SK-N-MC (cell line): ENCODE results near the gene MYZAP.

Experiments
- EZH2 ChIP-seq: fragments of 200-600 bp; sonication (generic); IDR thresholded peaks from one replicate; pipeline ENCODE4 v1.6.1; 2017; ENCODE audit warnings: antibody characterized with exemption
- FOXP2 ChIP-seq: optimal IDR thresholded peaks from 2 replicates; pipeline ENCODE3; 2011; ENCODE audit warnings: mild to moderate bottlenecking, moderate library complexity; ENCODE audit not compliant: insufficient read depth; ENCODE audit errors: extremely low read length, control extremely low read depth
- POLR2AphosphoS5 ChIP-seq: IDR thresholded peaks from 2 replicates; pipeline ENCODE4 v1.6.1; 2012; ENCODE audit warnings: mild to moderate bottlenecking, low read depth, low read length, borderline replicate concordance

- TF ChIP-seq POLR2AphosphoS5 (no peak), EZH2 (no peak), FOXP2 (no peak)
These were observed 21.4 kb upstream of the MYZAP start for GRCh38 chr15:57570340-57570739.
